ENCODE data around the gene CD34. TPM values are rescaled to one million over a fixed set of nuclear protein-coding genes. Genes with fewer than 3 reads are reported as not detected.

The CD34 gene
- total RNA-seq, 4 donors from 2014 or later = 65.6 to 85.9 (median 75.5) TPM

DNA sequence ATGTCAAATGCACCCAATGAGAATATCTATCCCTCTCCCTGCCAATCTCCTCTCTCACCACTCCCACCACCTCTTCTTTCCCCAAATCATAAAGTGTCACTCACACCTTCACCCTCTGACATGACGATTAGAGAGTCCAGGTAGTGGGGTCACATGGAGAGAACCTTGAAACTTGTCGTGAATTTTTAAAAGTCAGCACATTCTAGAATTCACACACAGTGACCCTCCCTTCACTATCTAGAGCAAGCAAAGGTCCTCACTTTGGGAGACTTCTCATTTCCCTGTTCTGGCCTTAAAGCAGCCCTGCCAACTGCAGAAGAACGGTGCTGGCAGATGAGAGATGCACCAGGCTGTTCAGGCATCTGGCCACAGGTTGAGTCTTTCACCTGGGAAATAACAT, 61.9 kb downstream of the CD34 start:
- TF ChIP-seq, protein P1, sequence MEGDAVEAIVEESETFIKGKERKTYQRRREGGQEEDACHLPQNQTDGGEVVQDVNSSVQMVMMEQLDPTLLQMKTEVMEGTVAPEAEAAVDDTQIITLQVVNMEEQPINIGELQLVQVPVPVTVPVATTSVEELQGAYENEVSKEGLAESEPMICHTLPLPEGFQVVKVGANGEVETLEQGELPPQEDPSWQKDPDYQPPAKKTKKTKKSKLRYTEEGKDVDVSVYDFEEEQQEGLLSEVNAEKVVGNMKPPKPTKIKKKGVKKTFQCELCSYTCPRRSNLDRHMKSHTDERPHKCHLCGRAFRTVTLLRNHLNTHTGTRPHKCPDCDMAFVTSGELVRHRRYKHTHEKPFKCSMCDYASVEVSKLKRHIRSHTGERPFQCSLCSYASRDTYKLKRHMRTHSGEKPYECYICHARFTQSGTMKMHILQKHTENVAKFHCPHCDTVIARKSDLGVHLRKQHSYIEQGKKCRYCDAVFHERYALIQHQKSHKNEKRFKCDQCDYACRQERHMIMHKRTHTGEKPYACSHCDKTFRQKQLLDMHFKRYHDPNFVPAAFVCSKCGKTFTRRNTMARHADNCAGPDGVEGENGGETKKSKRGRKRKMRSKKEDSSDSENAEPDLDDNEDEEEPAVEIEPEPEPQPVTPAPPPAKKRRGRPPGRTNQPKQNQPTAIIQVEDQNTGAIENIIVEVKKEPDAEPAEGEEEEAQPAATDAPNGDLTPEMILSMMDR (IDR thresholded peaks at IDR 0.05; ENCODE audit: low read depth) = no peak

DNA sequence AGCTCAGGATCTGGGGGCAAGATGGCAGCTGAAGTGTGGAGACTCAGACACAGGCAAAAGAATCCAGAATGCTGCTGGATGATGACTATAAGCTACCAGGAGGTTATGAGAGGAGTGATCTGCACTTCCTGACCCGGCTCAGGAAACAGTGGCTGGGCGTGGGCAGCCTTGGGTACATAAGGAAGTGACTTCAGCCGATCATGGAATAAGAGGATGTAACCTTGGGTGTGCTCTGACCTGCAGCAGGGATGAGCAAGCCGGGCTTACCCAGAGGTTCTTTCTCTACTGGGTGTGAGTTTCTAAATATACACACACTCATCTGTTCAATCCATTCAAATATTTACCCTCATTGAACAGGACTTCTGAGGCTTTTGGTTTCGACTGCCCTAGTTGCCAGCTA, 62.7 kb downstream of the CD34 start:
- TF ChIP-seq, protein P1 (IDR thresholded peaks at IDR 0.05; ENCODE audit: low read depth) = no peak

DNA sequence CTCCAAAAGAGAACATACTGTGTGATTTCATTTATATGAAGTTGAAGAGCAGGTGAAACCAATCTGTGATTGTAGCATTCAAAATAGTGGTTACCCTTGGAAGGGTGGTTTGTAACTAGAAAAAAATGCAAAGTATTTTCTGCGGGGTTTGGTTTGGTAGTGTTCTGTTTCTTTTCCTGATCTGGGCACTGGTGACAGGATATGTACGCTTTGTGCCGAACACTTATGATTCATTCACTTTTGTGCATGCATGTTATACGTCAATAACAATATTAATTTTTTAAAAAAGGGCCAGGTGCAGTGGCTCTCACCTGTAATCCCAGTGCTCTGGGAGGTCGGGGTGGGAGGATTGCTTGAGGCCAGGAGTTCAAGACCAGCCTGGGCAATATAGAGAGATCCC, 63.8 kb downstream of the CD34 start:
- TF ChIP-seq, protein P1 (IDR thresholded peaks at IDR 0.05; ENCODE audit: low read depth) = no peak

DNA sequence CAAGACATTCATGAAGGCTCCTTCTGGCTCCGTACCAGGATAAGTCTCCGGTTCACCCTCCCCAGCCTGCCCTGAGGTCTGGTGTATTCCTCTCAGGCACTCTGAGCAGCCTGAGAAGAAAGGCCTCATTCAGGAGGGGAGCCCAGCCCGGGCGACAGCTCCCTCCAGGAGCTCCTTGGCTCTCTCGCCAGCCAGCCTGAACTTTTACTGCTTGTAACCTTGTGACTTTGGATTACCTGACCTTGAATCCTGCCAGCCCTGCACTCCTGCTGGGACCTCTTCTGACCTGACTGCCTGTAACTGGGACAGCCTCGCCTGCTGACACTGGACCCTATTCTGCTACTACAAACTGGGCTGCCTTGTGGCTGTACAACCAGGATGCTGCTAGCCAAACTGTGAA, 65.8 kb downstream of the CD34 start:
- TF ChIP-seq, protein P1 (IDR thresholded peaks at IDR 0.05; ENCODE audit: low read depth) = no peak

DNA sequence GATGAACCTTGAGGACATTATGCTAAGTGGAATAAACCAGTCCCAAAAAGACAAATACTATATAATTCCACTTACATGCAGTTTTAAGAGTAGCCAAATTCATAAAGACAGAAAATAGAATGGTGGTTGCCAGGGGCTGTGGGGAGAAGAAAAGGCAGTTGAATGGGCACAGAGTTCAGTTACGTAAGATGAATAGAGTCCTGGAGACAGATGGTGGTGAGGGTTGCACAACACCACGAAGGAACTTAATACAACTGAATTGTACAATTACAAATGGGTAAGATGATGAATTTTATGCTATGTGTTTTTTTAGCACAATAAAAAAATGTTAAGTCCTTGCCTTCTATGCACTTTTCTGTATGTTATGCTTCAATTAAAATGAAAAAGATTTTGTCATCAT, 66.6 kb downstream of the CD34 start:
- TF ChIP-seq, protein P1 (IDR thresholded peaks at IDR 0.05; ENCODE audit: low read depth) = no peak

DNA sequence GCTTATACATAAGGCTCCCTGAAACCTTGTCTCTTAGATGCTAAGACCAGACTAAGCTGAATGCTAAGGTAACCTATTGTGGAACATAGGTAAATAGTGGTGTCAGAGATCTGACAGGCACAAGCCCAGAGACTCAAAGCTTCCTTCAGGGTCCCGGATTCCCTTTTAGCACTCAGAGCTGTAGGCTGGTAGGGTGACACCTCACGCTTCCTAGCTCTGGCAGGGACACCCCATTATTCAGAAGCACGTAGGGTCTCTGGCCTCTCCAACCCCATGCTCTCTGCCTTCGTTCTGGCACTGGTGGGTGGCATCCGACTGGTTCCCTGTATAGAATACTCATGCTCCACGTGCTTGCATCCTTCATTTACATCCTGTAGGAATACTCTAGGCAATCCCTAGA, 68.4 kb downstream of the CD34 start:
- TF ChIP-seq, protein P1 (IDR thresholded peaks at IDR 0.05; ENCODE audit: low read depth) = no peak

DNA sequence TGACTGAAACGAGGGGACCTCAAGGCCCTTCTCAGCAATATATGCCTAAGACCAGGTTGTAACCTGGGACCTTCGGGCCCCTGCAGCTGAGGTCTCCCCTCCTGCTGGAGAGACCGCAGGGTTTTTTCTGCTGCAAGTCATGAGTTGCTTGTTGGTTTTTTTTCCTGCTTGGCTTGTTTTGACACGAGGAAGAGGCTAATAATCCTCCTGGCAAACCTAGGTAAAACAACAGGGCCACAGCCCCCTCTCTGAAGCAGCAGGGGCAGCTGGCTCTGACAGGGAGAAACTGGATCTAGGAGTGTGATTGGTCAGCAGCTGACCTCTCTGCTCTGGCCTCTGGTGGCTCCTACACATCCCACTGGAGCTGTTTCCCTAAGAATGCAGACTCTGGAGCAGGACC, 69.0 kb downstream of the CD34 start:
- TF ChIP-seq, protein P1 (IDR thresholded peaks at IDR 0.05; ENCODE audit: low read depth) = no peak
